Panc1 (cell line): Measurements from ENCODE around the gene CCR5AS.

Experiments
- POLR2AphosphoS5 ChIP-seq: IDR thresholded peaks from 2 replicates; pipeline ENCODE4 v1.6.1; 2012; ENCODE audit warnings: mild to moderate bottlenecking, low read depth, low read length, moderate library complexity
- SIN3A ChIP-seq: IDR thresholded peaks from 2 replicates; pipeline ENCODE4 v1.6.1; 2012; ENCODE audit warnings: low read depth, mild to moderate bottlenecking, low read length, moderate library complexity, borderline replicate concordance; ENCODE audit not compliant: insufficient read depth
- TCF7L2 ChIP-seq: IDR thresholded peaks from 2 replicates; pipeline ENCODE4 v1.6.1; 2011; ENCODE audit warnings: mild to moderate bottlenecking, low read depth, low read length, inconsistent platforms
- TF ChIP-seq, protein P1 (sequence below): fragments of 450-650 bp; IDR thresholded peaks from 2 replicates; pipeline ENCODE4 v1.5.1; 2017; ENCODE audit warnings: mild to moderate bottlenecking
- TF ChIP-seq, protein P2 (sequence below), 2 experiments: IDR thresholded peaks; 2 replicates each; pipeline ENCODE4 v1.6.1; 2011 to 2012; ENCODE audit warnings: low read depth in 2 of 2, control low read depth in 1 of 2, low read length in 1 of 2, mild to moderate bottlenecking in 1 of 2, moderate library complexity in 1 of 2; ENCODE audit not compliant: insufficient read depth in 1 of 2

DNA sequence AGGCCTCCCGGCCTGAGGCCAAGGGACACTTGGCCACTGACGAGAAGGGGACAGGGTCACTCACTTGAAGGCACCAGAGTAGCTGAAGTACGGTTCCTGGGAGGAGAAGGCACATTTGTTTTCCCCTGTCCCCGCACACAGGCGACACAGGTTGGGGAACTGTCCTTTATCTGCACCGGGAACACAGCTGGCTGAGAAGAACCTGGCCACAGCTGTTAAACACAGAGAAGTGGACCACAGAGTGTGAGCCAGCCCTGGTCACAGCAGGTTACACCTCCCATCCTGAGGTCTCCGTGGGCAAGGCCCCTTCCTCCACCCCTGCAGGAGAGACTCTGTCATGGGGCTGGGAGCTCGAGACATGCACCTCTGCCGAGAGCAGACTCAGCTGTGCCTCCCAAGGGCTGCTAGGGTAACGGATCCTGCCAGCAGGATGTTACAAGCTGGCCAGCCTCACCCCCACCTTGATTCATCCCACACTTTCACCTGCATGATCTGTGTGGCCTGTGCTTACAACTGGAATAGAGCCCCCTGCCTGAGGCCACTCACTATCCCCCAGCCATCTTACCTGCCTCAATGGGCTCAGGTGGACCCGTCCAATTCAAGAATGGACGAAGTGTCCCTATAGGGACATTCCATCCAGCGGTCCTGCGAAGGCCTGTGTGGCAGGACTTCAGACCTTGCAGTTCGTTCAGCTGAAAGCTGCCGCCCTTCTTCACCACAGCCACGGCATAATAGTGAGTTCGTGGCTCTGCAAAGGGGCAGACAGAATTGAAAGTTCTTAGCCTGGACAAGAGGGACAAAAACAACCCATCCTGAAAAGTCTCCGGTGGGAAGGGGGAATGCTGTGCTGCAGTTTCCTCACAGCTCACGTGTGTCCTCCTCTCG lies 48.6 kb upstream of the CCR5AS start:
- TF ChIP-seq, protein P1, sequence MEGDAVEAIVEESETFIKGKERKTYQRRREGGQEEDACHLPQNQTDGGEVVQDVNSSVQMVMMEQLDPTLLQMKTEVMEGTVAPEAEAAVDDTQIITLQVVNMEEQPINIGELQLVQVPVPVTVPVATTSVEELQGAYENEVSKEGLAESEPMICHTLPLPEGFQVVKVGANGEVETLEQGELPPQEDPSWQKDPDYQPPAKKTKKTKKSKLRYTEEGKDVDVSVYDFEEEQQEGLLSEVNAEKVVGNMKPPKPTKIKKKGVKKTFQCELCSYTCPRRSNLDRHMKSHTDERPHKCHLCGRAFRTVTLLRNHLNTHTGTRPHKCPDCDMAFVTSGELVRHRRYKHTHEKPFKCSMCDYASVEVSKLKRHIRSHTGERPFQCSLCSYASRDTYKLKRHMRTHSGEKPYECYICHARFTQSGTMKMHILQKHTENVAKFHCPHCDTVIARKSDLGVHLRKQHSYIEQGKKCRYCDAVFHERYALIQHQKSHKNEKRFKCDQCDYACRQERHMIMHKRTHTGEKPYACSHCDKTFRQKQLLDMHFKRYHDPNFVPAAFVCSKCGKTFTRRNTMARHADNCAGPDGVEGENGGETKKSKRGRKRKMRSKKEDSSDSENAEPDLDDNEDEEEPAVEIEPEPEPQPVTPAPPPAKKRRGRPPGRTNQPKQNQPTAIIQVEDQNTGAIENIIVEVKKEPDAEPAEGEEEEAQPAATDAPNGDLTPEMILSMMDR = no peak
- TF ChIP-seq, protein P2, sequence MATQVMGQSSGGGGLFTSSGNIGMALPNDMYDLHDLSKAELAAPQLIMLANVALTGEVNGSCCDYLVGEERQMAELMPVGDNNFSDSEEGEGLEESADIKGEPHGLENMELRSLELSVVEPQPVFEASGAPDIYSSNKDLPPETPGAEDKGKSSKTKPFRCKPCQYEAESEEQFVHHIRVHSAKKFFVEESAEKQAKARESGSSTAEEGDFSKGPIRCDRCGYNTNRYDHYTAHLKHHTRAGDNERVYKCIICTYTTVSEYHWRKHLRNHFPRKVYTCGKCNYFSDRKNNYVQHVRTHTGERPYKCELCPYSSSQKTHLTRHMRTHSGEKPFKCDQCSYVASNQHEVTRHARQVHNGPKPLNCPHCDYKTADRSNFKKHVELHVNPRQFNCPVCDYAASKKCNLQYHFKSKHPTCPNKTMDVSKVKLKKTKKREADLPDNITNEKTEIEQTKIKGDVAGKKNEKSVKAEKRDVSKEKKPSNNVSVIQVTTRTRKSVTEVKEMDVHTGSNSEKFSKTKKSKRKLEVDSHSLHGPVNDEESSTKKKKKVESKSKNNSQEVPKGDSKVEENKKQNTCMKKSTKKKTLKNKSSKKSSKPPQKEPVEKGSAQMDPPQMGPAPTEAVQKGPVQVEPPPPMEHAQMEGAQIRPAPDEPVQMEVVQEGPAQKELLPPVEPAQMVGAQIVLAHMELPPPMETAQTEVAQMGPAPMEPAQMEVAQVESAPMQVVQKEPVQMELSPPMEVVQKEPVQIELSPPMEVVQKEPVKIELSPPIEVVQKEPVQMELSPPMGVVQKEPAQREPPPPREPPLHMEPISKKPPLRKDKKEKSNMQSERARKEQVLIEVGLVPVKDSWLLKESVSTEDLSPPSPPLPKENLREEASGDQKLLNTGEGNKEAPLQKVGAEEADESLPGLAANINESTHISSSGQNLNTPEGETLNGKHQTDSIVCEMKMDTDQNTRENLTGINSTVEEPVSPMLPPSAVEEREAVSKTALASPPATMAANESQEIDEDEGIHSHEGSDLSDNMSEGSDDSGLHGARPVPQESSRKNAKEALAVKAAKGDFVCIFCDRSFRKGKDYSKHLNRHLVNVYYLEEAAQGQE (IDR thresholded peaks at IDR 0.05; ENCODE audit: insufficient read depth in 1 of 2, low read depth in 2 of 2, low read length in 1 of 2) = no peak
- TF ChIP-seq TCF7L2 (no peak), POLR2AphosphoS5 (no peak), SIN3A (no peak)
